Renal cortex interstitium (tissue), 15 donors: Measurements from ENCODE around the gene POLR2B. TPM values are rescaled to one million over a fixed set of nuclear protein-coding genes. Genes with fewer than 3 reads are reported as not detected.
A peak's percentile ranks its signal among the peaks of the same experiment; 100 is the strongest.
"Not testable (repeated sequence)": the region's sequence is repeated elsewhere in the genome, so short reads cannot be mapped to it uniquely, and the experiment has no call there.

ENCODE experiments used
- DNase-seq, 11 donors: peaks; one replicate each; pipeline ENCODE4 v3.0.0-alpha.2; 2013; ENCODE audit warnings: low read depth in 9 of 11, low spot score in 4 of 11; ENCODE audit errors: extremely low read depth in 1 of 11
- long read RNA-seq, 16 experiments: transcript quantifications; one replicate each; lab custom pipeline, GENCODE V29; 2026
- polyA plus RNA-seq, 3 donors: library from polyadenylated mRNA; unstranded; fragments of 120-200 nt; gene quantifications; one replicate each; pipeline ENCODE4 v1.2.1, GENCODE V29; 2013; ENCODE audit not compliant: insufficient read length in 3 of 3

POLR2B gene
- polyA plus RNA-seq = 100 to 1,000 TPM; 101 to 120 (median 104) TPM
- long read RNA-seq, donor 1, transcript POLR2B-201 (25 exons, 3,748 nt) = major isoform, 5 of 7 reads
- long read RNA-seq, donor 1, partial matches to known transcripts = 0 of 7 reads
- long read RNA-seq, donor 1, other reads (novel, unspliced or antisense) = 0 of 7 reads
- long read RNA-seq, donor 2, partial matches to known transcripts = 2,281 of 2,449 reads
- long read RNA-seq, donor 2, other reads (novel, unspliced or antisense) = 164 of 2,449 reads
- long read RNA-seq, donor 3, transcript POLR2B-201 (25 exons, 3,748 nt) = major isoform, 17 of 3,617 reads
- long read RNA-seq, donor 3, partial matches to known transcripts = 1,674 of 3,617 reads
- long read RNA-seq, donor 3, other reads (novel, unspliced or antisense) = 1,923 of 3,617 reads
- long read RNA-seq, donor 4, transcript POLR2B-201 (25 exons, 3,748 nt) = major isoform, 12 of 12 reads
- long read RNA-seq, donor 4, partial matches to known transcripts = 0 of 12 reads
- long read RNA-seq, donor 4, other reads (novel, unspliced or antisense) = 0 of 12 reads
- long read RNA-seq, donor 5 = 0 reads
- long read RNA-seq, donor 6, transcript POLR2B-201 (25 exons, 3,748 nt) = major isoform, 7 of 13 reads
- long read RNA-seq, donor 6, partial matches to known transcripts = 5 of 13 reads
- long read RNA-seq, donor 6, other reads (novel, unspliced or antisense) = 0 of 13 reads
- long read RNA-seq, donor 7, transcript POLR2B-201 (25 exons, 3,748 nt) = major isoform, 10 of 2,588 reads
- long read RNA-seq, donor 7, partial matches to known transcripts = 489 of 2,588 reads
- long read RNA-seq, donor 7, other reads (novel, unspliced or antisense) = 2,089 of 2,588 reads
- long read RNA-seq, donor 8 = 0 reads
- long read RNA-seq, donor 9, transcript POLR2B-201 (25 exons, 3,748 nt) = major isoform, 11 of 17 reads
- long read RNA-seq, donor 9, partial matches to known transcripts = 6 of 17 reads
- long read RNA-seq, donor 9, other reads (novel, unspliced or antisense) = 0 of 17 reads
- long read RNA-seq, donor 10, transcript POLR2B-201 (25 exons, 3,748 nt) = major isoform, 6 of 2,345 reads
- long read RNA-seq, donor 10, partial matches to known transcripts = 1,152 of 2,345 reads
- long read RNA-seq, donor 10, other reads (novel, unspliced or antisense) = 1,187 of 2,345 reads
- long read RNA-seq, donor 11, transcript POLR2B-201 (25 exons, 3,748 nt) = major isoform, 5 of 1,752 reads
- long read RNA-seq, donor 11, partial matches to known transcripts = 1,573 of 1,752 reads
- long read RNA-seq, donor 11, other reads (novel, unspliced or antisense) = 174 of 1,752 reads
- long read RNA-seq, donor 12, partial matches to known transcripts = 2,847 of 3,033 reads
- long read RNA-seq, donor 12, other reads (novel, unspliced or antisense) = 185 of 3,033 reads
- long read RNA-seq, donor 13 = 0 reads
- long read RNA-seq, donor 14, transcript POLR2B-201 (25 exons, 3,748 nt) = major isoform, 5 of 3,699 reads
- long read RNA-seq, donor 14, partial matches to known transcripts = 3,364 of 3,699 reads
- long read RNA-seq, donor 14, other reads (novel, unspliced or antisense) = 330 of 3,699 reads
- long read RNA-seq, donor 15, partial matches to known transcripts = 0 of 3 reads
- long read RNA-seq, donor 15, other reads (novel, unspliced or antisense) = 0 of 3 reads
- long read RNA-seq, donor 16, transcript POLR2B-201 (25 exons, 3,748 nt) = major isoform, 20 of 81 reads
- long read RNA-seq, donor 16, partial matches to known transcripts = 57 of 81 reads
- long read RNA-seq, donor 16, other reads (novel, unspliced or antisense) = 0 of 81 reads

DNA sequence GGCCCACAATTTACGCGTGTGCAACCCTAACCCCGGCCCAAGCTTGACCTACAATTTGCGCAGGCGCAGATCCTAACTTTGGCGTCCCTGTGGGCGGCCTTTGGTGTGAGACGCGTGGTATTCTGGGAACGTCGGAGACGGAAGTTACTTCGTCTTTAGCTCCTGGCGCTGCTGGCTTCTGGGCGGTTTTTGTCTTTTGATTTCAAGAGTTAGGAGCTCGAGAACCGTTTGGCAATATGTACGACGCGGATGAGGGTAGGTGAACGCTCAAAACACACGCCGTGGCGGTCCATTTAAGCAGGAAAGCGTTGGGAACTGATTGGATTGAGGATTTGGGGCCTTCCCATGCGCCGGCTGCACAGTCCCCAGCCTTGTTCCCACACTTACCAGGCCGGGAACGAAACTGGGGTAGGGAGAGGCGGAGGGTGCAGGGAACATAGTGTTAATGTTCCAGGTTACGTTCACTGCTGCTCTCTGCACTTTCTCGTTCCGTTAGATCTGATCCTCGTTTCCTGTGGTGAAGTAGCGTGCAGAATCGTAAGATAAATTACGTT, at the start of gene POLR2B:
POLR2B (plus strand) TSS at position 147 of the 554 bp plus-strand sequence; CDS start at position 237, 90 bp downstream.
- DNase-seq = peak; percentile 81 to 94 (median 87)

DNA sequence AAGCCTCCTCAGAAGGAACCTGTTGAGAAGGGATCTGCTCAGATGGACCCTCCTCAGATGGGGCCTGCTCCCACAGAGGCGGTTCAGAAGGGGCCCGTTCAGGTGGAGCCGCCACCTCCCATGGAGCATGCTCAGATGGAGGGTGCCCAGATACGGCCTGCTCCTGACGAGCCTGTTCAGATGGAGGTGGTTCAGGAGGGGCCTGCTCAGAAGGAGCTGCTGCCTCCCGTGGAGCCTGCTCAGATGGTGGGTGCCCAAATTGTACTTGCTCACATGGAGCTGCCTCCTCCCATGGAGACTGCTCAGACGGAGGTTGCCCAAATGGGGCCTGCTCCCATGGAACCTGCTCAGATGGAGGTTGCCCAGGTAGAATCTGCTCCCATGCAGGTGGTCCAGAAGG, 48.1 kb upstream of the POLR2B start:
- no peak for DNase-seq

DNA sequence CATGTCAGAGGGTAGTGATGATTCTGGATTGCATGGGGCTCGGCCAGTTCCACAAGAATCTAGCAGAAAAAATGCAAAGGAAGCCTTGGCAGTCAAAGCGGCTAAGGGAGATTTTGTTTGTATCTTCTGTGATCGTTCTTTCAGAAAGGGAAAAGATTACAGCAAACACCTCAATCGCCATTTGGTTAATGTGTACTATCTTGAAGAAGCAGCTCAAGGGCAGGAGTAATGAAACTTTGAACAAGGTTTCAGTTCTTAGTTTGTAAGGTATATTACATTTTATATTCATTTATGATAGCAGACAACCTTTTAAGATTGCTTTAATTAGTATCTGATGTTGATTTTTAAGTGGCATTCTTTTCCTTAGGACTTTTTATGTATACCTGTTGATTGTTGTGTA, 46.8 kb upstream of the POLR2B start:
- no peak for DNase-seq

DNA sequence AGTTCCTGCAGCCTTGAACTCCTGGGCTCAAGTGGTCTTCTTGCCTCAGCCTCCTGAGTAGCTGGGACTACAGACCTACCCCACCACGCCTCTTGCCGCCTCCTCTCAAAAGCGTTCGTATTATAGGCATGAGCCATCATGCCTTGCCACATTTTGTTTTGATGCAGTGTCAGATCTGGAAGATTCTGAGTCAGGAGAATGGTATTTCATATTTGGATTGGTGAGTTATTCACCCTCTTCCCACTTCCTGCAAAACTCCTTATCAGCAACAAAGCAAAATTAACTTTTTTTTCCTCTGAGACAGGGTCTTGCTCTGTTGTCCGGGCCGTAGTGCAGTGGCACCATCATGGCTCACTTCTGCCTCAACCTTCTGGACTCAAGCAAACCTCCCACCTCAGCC, 41.4 kb upstream of the POLR2B start:
- no peak for DNase-seq

DNA sequence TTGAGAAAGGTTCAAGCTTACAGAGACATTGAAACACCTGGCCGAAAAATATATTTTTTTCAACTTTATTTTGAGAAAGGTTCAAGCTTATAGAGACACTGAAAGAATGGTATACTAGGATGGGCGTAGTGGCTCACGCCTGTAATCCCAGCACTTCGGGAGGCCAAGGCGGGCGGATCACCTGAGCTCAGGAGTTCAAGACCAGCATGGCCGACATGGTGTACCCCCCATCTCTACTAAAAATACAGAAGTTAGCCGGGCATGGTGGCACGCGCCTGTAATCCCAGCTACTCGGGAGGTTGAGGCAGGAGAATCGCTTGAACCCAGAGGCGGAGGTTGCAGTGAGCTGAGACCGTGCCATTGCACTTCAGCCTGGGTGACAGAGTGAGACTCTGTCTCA, 38.9 kb upstream of the POLR2B start:
- DNase-seq = not testable (repeated sequence)

DNA sequence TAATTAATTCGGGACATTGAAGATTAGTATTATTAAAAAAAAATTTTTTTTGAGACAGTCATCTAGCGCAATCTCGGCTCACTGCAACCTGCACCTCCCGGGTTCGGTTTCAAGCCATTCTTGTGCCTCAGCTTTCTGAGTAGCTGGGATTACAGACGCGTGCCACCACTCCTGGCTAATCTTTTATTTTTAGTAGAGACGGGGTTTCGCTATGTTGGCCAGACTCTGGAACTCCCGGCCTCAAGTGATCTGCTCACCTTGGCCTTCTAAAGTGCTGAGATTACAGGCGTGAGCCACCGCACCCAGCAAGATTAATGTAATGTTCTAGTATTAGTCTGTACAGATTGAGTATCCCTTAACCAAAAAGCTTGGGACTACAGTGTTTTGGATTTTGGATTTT, 38.3 kb upstream of the POLR2B start:
- DNase-seq = no peak

DNA sequence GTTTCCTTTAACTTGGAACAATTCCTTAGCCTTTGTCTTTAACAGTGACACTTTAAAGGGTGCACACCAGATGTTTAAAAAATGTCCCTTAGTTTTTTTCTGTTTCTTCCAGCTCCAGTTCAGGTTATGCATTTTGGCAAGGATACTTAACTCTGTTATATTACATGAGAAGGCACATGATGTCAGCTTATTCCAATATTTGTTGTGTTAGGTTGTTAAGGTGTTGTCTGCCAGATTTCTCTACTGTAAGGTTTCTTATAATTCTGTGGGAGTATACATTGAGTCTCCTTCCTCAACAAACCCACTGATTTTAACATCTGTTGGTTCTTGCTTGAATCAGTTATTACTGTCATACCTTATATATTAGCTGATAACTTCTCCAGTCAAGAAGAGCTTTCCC, 37.7 kb upstream of the POLR2B start:
- DNase-seq = no peak

DNA sequence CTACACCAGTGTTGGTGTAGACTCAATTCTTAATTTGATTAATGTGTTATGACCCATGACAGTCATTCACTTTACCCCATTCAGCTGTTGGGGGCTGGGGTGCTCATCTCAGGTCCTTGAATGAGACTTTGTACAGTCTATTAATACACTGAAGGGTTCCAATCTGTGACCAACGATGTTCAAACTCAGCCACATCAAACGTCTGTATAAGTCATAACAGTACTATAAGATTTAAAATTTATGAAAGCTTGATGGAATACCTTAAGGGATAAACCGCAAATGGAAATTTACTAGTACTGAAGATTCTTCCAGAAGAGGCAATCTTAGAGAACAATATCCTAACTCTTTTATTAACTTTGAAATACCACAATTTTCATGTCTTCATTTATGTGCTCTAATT, 37.3 kb upstream of the POLR2B start:
- no peak for DNase-seq

DNA sequence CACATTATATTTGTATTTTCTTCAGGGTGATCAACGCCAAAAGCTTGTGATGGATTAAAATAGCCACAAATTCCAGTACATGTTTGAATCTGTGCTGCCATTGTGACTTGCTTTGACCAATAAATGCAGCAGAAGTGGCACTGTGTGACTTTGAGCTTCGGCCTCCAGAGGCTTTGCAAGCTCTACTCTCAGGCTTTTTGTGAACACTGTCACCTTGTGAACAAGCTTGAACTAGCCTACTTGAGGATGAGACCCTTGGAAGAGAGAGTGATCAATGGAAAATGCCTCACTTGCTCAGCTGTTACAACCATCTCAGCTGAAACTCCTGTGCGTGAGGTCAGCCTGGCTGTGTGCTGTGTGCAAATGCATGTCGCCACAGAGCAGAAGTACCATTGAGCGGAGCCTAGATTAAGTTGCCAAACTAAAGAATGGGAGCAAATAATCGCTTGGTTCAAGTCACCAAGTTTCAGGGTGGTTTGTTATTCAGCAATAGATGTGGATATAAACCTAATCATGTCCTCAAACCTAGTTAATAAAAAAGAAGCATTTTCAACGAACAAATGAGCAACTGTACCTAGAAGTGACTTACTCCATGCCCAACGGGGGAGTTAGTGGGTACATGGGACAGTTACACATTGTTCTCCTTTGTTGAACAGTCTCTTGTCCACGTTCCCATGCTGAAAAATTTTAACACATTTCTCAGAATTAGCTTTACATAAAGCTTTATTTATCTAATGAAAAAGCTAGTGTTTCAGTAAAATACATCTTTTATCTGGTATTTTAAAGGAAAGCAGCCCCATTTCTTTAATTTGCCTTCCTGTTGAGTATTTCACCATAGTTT, 24.8 kb upstream of the POLR2B start:
- no peak for DNase-seq

DNA sequence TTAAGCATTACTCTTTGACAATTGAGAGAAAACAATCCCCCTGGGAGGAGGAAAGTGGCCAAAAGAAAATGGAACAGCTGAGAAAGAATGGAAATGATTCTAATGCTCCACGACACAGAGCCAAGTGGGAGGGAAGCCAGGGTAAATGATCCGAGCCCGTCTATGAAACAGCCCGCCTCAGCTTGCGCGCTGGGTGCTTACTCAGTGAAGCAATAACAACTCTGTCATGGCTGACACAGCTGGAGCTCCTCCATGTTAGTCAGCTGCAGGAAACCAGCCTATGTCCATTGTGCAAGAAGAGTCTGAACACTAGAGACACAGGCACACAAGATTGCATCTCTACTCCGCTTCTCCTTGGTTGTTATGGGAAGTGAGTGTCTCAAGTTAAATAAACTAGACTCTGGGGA, 20.6 kb upstream of the POLR2B start:
- peak in 10 of 11 donors; percentile 57 to 89 (median 72) for DNase-seq

DNA sequence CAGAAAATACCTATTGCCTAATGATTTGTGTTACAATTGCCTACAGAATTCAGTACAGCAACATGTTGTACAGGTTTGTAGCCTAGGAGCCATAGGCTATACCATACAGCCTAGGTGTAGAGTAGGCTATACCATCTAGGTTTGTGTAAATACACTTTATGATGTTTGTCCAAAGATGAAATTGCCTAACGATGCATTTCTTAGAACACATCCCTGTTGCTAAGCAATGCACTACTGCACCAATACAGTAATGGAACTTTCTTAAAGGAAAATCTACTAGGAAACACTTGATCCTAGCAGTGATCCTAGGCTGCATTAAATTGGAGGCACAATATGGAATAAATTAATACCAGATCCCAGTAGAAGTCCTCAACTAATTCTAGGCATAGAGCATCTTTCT, 19.6 kb upstream of the POLR2B start:
- DNase-seq = no peak

DNA sequence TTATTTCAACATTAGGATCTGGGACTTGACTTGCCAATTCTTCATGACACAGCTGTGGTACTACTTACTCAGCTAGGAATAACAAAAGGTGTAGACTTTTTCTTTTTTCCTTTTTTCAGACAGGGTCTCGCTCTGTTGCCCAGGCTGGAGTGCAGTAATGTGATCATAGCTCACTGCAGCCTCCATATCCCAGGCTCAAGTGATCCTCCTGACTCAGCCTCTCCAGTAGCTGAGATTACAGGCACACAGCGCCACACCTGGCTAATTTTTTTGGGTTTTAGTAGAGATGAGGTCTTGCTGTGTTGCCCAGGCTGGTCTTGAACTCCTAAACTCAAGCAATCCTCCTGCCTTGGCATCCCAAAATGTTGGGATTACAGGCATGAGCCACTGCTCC, 17.6 kb upstream of the POLR2B start:
- no peak for DNase-seq

DNA sequence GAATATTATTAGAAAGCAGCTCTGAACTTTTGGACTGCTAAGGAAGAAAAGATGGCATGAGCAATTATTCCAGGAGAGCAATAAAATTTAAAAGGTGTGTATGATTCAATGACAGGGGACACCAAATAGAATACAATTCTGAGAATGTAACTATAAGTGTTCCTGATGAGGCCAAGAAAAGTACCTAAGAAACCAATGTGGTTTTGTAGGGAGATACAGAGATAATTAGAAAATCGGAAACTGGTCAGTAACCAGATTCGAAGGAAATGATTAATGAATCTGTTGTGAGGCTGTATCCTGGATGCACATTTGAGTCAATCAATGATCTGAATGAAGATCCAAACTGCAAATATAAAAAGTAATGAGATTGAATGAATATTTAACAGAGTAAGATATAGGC, 7.3 kb upstream of the POLR2B start:
- DNase-seq = no peak

DNA sequence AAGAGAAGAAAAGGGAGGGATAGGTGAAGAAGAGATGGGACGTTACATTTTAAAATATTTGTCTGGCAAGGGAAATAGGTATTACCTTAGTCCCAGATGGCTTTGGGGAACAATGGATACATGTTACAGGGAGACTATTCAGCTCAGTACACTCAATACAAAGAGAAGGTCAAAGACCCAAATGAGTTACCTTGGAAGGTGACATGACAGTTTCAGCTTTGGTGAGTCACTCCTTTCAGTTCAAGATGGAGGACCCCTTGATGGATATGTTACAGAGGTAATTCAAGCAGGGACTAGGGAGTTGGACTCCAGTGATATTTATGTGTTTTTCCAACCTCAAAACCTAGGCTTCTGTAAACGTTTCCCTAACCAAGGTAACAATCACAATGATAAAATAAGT, 6.3 kb upstream of the POLR2B start:
- DNase-seq = no peak

DNA sequence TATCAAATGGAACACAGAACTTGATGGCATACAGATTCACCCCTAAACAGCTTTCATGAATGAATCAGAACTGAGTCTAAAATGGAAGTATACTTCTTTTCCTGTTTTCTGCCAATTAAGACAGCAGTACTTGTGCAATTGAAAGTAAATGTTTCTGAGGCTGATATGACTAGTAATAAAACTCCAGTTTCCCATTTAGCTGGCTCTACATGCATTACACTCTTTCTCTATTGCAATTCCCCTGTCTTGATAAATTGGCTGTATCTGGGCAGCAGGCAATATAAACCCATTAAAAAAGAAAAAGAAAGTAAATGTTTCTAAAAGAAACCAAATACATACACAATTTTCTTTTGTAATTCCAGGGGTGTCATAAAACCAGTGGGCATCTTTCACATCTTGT, 5.9 kb upstream of the POLR2B start:
- no peak for DNase-seq

DNA sequence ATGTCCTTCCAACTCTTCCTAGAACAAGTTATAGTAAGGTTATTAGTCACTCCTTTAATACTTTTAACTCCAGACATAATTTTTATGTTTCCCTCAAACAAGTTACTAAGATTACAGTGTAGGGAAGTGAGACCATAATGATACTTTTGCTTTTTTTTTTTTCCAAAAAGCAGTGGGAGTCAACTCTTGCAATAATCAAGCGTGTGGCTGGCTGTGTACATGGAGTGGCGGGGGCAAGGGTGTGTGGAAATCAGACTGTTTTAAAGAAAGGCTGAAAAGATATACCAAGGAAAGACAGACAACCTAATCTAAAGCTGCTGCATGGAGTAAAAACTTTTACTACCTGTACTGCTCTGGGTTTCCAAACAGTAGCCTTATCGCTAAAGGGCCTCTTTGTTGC, 5.4 kb upstream of the POLR2B start:
- DNase-seq = no peak

DNA sequence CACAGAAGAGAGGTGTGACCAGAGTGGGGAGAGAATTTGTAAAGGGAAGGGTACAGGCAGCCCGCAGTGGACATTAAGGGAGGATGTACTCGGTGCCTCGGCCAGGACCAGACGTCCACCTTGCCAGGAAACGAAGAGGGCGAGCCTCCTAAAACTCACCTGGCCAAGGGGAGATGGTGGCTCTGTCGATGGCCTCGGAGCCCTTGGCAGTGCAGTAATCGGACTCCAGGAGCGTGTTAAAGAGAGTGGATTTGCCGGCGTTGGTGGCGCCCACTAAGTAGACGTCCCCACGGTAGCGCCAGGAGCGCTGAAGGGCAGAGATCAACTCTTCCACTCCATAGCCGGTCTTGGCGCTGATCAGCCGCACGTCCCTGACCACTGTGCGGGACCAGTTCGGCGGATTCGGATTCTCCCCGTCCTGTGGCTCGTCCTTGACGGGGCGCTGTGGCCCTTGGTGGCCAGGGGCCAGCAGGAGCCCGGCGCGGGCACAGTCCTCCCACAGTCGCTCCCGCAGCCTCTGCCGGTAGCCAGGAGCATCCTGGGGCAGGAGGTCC, 2.3 kb upstream of the POLR2B start:
- DNase-seq = no peak
